Hepatocyte (in vitro differentiated cells): Measurements from ENCODE around the gene MOB3B.

Experiments used
- EZH2 ChIP-seq: fragments of 200-600 bp; sonication (generic); IDR thresholded peaks from 2 replicates; pipeline ENCODE4 v1.6.1; 2016; ENCODE audit warnings: antibody characterized with exemption, mild to moderate bottlenecking, borderline replicate concordance
- EZH2phosphoT487 ChIP-seq: fragments of 200-600 bp; sonication (generic); IDR thresholded peaks from one replicate; pipeline ENCODE4 v1.6.1; 2018; ENCODE audit warnings: antibody characterized with exemption, mild to moderate bottlenecking, low read depth, moderate library complexity; ENCODE audit not compliant: unreplicated experiment, severe bottlenecking
- TF ChIP-seq, protein P1 (sequence below): fragments of 200-600 bp; sonication (generic); IDR thresholded peaks from 2 replicates; pipeline ENCODE4 v1.5.1; 2016; ENCODE audit warnings: antibody characterized with exemption, mild to moderate bottlenecking; ENCODE audit not compliant: poor library complexity

DNA sequence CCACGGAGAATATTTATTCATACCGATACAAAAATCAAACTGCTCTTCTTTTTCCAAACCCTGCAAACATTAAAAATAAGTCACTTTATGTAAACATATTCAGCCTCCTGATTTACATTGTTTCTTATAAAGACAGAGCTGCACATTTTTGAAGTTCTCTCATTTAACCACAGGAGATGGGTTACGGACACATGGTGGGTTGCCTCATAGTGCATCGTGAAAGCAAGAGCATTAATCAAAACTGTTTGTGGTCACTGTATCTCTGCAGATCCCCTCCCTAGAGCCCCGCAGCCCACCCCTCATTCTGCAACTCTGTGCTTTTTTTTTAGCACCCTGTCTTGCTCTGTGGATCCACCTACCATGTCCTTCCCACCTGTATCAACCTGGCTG lies 189.3 kb downstream of the MOB3B start:
- TF ChIP-seq, protein P1, sequence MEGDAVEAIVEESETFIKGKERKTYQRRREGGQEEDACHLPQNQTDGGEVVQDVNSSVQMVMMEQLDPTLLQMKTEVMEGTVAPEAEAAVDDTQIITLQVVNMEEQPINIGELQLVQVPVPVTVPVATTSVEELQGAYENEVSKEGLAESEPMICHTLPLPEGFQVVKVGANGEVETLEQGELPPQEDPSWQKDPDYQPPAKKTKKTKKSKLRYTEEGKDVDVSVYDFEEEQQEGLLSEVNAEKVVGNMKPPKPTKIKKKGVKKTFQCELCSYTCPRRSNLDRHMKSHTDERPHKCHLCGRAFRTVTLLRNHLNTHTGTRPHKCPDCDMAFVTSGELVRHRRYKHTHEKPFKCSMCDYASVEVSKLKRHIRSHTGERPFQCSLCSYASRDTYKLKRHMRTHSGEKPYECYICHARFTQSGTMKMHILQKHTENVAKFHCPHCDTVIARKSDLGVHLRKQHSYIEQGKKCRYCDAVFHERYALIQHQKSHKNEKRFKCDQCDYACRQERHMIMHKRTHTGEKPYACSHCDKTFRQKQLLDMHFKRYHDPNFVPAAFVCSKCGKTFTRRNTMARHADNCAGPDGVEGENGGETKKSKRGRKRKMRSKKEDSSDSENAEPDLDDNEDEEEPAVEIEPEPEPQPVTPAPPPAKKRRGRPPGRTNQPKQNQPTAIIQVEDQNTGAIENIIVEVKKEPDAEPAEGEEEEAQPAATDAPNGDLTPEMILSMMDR: no peak
- TF ChIP-seq EZH2 (no peak), EZH2phosphoT487 (no peak)
